HCT116 (cell line): ENCODE data around the gene DLG4. TPM values are rescaled to one million over a fixed set of nuclear protein-coding genes. Genes with fewer than 3 reads are reported as not detected.
"Not testable (repeated sequence)": the region's sequence is repeated elsewhere in the genome, so short reads cannot be mapped to it uniquely, and the experiment has no call there.

ENCODE experiments used
- ATAC-seq: fragments of 200-7000 bp; cut with Tn5 transposase; 2 replicates; pipeline ENCODE4 v1.9.1; 2020; ENCODE audit warnings: mild to moderate bottlenecking, moderate library complexity
- BruUV-seq: library from RNA; stranded (reverse); fragments of 400-500 nt; replicated peaks from 2 replicates; lab custom pipeline; 2021; lab: Mats Ljungman, UMichigan
- CTCF ChIA-PET: fragments of 300-600 bp; sonication (Branson Sonifier 250); formaldehyde crosslinking; loops from one replicate; lab custom pipeline; 2021; ENCODE audit warnings: antibody characterized with exemption; lab: Charles Lee
- POLR2A ChIA-PET: fragments of 300-600, 350-600 bp; sonication (Branson Sonifier 250); formaldehyde crosslinking; loops from one replicate; lab custom pipeline; 2021; ENCODE audit warnings: antibody characterized with exemption; lab: Charles Lee
- RAD21 ChIA-PET, 2 experiments: fragments of 300-600 bp; sonication (Branson Sonifier 250); formaldehyde crosslinking; loops; one replicate each; lab custom pipeline; 2023; ENCODE audit warnings: low total read pairs in 2 of 2; ENCODE audit not compliant: uncharacterized antibody in 2 of 2, unreplicated experiment in 2 of 2, low non-redundant PET in 1 of 2; lab: Charles Lee
- DNase-seq: peaks from one replicate; pipeline ENCODE4 v3.0.0-alpha.2; 2010; ENCODE audit warnings: low read depth, low spot score
- H2AFZ ChIP-seq: fragments of 200-600 bp; shearing (Covaris generic), sonication (generic); 2 replicates; pipeline ENCODE4 v1.6.1; 2017; ENCODE audit warnings: low read depth, mixed run types, mixed read lengths, antibody characterized with exemption, low read length; ENCODE audit not compliant: poor library complexity, severe bottlenecking
- H3K27ac ChIP-seq: 2 replicates; pipeline ENCODE4 v1.5.1; 2012; ENCODE audit warnings: low read depth, low read length
- H3K27me3 ChIP-seq: fragments of 200-600 bp; sonication (generic); 2 replicates; pipeline ENCODE4 v1.6.1; 2016; ENCODE audit warnings: mixed run types, low read length, mixed read lengths; ENCODE audit not compliant: insufficient read depth
- H3K36me3 ChIP-seq, 2 experiments: fragments of 200-500 bp in 1 of 2; fragments of 200-600 bp in 1 of 2; sonication (Bioruptor generic) in 1 of 2; sonication (generic) in 1 of 2; 2 replicates each; pipeline versions ENCODE4 v1.5.1 to v1.6.1; 2014 to 2016; ENCODE audit warnings: low read length in 2 of 2, inconsistent platforms in 1 of 2, mixed read lengths in 1 of 2, mixed run types in 1 of 2; ENCODE audit not compliant: insufficient read depth in 2 of 2, control insufficient read depth in 1 of 2
- H3K4me1 ChIP-seq, 2 experiments: fragments of 200-600 bp in 1 of 2; sonication (generic) in 1 of 2; 2 replicates each; pipeline versions ENCODE4 v1.5.1 to v1.6.1; 2012 to 2017; ENCODE audit warnings: low read length in 2 of 2, inconsistent platforms in 1 of 2, mild to moderate bottlenecking in 1 of 2, mixed read lengths in 1 of 2, mixed run types in 1 of 2, moderate library complexity in 1 of 2; ENCODE audit not compliant: insufficient read depth in 2 of 2, control insufficient read depth in 1 of 2
- H3K4me2 ChIP-seq: fragments of 200-600 bp; sonication (generic); 2 replicates; pipeline ENCODE4 v1.6.1; 2017; ENCODE audit warnings: mixed run types, low read length, mixed read lengths
- H3K4me3 ChIP-seq, 2 experiments: fragments of 200-600 bp in 1 of 2; sonication (generic) in 1 of 2; replicated peaks in 1 of 2; 2 replicates each; pipeline ENCODE4 v1.5.1; 2011 to 2016; ENCODE audit warnings: low read length in 2 of 2, control low read depth in 1 of 2, low read depth in 1 of 2, mild to moderate bottlenecking in 1 of 2, mixed read lengths in 1 of 2, mixed run types in 1 of 2
- H3K79me2 ChIP-seq: fragments of 200-600 bp; sonication (generic); 2 replicates; pipeline ENCODE4 v1.6.1; 2017; ENCODE audit warnings: mild to moderate bottlenecking, mixed run types, low read length, moderate library complexity, mixed read lengths; ENCODE audit not compliant: insufficient read depth
- H3K9ac ChIP-seq: fragments of 200-600 bp; sonication (generic); 2 replicates; pipeline ENCODE4 v1.6.1; 2016; ENCODE audit warnings: low read length, mixed read lengths
- H3K9me2 ChIP-seq: fragments of 200-600 bp; sonication (generic), shearing (Covaris generic); 2 replicates; pipeline ENCODE4 v1.6.1; 2017; ENCODE audit warnings: mixed run types, mild to moderate bottlenecking, moderate library complexity; ENCODE audit not compliant: insufficient read depth
- H3K9me3 ChIP-seq, 2 experiments: fragments of 200-500 bp in 1 of 2; fragments of 200-600 bp in 1 of 2; sonication (Bioruptor generic) in 1 of 2; sonication (generic) in 1 of 2; 2 replicates each; pipeline ENCODE4 v1.6.1; 2014 to 2017; ENCODE audit warnings: low read length in 2 of 2, mixed read lengths in 2 of 2, inconsistent platforms in 1 of 2, low read depth in 1 of 2, mild to moderate bottlenecking in 1 of 2, mixed run types in 1 of 2, moderate library complexity in 1 of 2; ENCODE audit not compliant: control insufficient read depth in 1 of 2, insufficient read depth in 1 of 2
- H4K20me1 ChIP-seq: fragments of 200-600 bp; sonication (generic), shearing (Covaris generic); 2 replicates; pipeline ENCODE4 v1.6.1; 2017; ENCODE audit warnings: mixed run types, mild to moderate bottlenecking, moderate library complexity; ENCODE audit not compliant: insufficient read depth
- CBX3 ChIP-seq: IDR thresholded peaks from 2 replicates; pipeline ENCODE4 v1.6.1; 2012; ENCODE audit warnings: low read depth
- CEBPB ChIP-seq: IDR thresholded peaks from 2 replicates; pipeline ENCODE4 v1.6.1; 2012; ENCODE audit warnings: low read depth
- CTCF ChIP-seq, 3 experiments: fragments of 200-600 bp in 1 of 3; sonication (generic) in 1 of 3; IDR thresholded peaks in 2 of 3; conservative IDR thresholded peaks in 1 of 3; 2 replicates each; pipeline ENCODE4 v1.5.1; 2012 to 2017; ENCODE audit warnings: low read depth in 2 of 3, low read length in 2 of 3, antibody characterized with exemption in 1 of 3, borderline replicate concordance in 1 of 3, control low read depth in 1 of 3, mild to moderate bottlenecking in 1 of 3, mixed read lengths in 1 of 3, mixed run types in 1 of 3, moderate library complexity in 1 of 3; ENCODE audit not compliant: insufficient read depth in 1 of 3
- EGR1 ChIP-seq: IDR thresholded peaks from 2 replicates; pipeline ENCODE4 v1.6.1; 2012; ENCODE audit warnings: low read depth
- ELF1 ChIP-seq: IDR thresholded peaks from 2 replicates; pipeline ENCODE4 v1.6.1; 2012; ENCODE audit warnings: low read depth, borderline replicate concordance
- EZH2 ChIP-seq: fragments of 200-600 bp; sonication (generic); IDR thresholded peaks from 2 replicates; pipeline ENCODE4 v1.6.1; 2017; ENCODE audit warnings: antibody characterized with exemption, mixed run types
- EZH2phosphoT487 ChIP-seq: fragments of 200-600 bp; IDR thresholded peaks from 2 replicates; pipeline ENCODE4 v1.6.1; 2018; ENCODE audit warnings: antibody characterized with exemption, borderline replicate concordance
- FOSL1 ChIP-seq: IDR thresholded peaks from 2 replicates; pipeline ENCODE4 v1.6.1; 2012; ENCODE audit warnings: low read depth
- JUND ChIP-seq: IDR thresholded peaks from 2 replicates; pipeline ENCODE4 v1.6.1; 2012
- POLR2A ChIP-seq: IDR thresholded peaks from 2 replicates; pipeline ENCODE4 v1.7.0; 2011; ENCODE audit warnings: borderline replicate concordance; ENCODE audit not compliant: insufficient read depth, insufficient read length; ENCODE audit errors: extremely low read depth
- POLR2AphosphoS5 ChIP-seq: IDR thresholded peaks from 2 replicates; pipeline ENCODE4 v1.6.1; 2011; ENCODE audit warnings: mild to moderate bottlenecking, low read depth, low read length, moderate library complexity
- RAD21 ChIP-seq: IDR thresholded peaks from 2 replicates; pipeline ENCODE4 v1.6.1; 2012; ENCODE audit warnings: low read depth, mild to moderate bottlenecking
- SIN3A ChIP-seq: IDR thresholded peaks from 2 replicates; pipeline ENCODE4 v1.6.1; 2012; ENCODE audit warnings: low read depth
- YY1 ChIP-seq: IDR thresholded peaks from 2 replicates; pipeline ENCODE4 v1.6.1; 2011; ENCODE audit warnings: low read length, low read depth, moderate library complexity, mild to moderate bottlenecking; ENCODE audit not compliant: insufficient replicate concordance; ENCODE audit errors: extremely low read depth
- ZBTB33 ChIP-seq: IDR thresholded peaks from 2 replicates; pipeline ENCODE4 v1.6.1; 2011; ENCODE audit warnings: mild to moderate bottlenecking, low read length, moderate library complexity; ENCODE audit not compliant: insufficient replicate concordance; ENCODE audit errors: extremely low read depth
- ZFX ChIP-seq: fragments of 450-650 bp; IDR thresholded peaks from 2 replicates; pipeline ENCODE4 v1.6.1; 2017
- intact Hi-C: fragments of 100-400 bp; cut with micrococcal nuclease; formaldehyde crosslinking; loops from 2 replicates; pipeline ENCODE4 v1.10.0; 2022
- total RNA-seq: library from RNA; stranded (reverse); gene quantifications from one replicate; pipeline ENCODE4 v1.2.1, GENCODE V29; 2021; ENCODE audit not compliant: unreplicated experiment

DLG4 gene
- total RNA-seq, 1 experiment from 2014 or later = 15.0 TPM

GRCh38 chr17:7158424-7158823, 61.2 kb downstream of the DLG4 start:
- H3K4me2 ChIP-seq, H3K27ac ChIP-seq, ATAC-seq, H2AFZ ChIP-seq, H3K4me3 ChIP-seq, H3K36me3 ChIP-seq, RAD21 ChIA-PET, H4K20me1 ChIP-seq, intact Hi-C loops, H3K9me2 ChIP-seq, POLR2A ChIA-PET, DNase-seq, H3K9ac ChIP-seq, H3K79me2 ChIP-seq, H3K9me3 ChIP-seq, H3K4me1 ChIP-seq, BruUV-seq, H3K27me3 ChIP-seq: not testable (repeated sequence)
- CTCF ChIA-PET = interaction anchor here (0.8 to 1.2 kb wide), 2 partner anchors 19 to 113 kb away, joined by 3 read pairs; no protein-coding TSS in a partner anchor

GRCh38 chr17:7156342-7156940, 63.2 kb downstream of the DLG4 start:
- no peaks in the 10 kb centered on the region for H3K9me3 ChIP-seq
- H3K4me2 ChIP-seq = no peak overlapping the region
- ATAC-seq (no peak), DNase-seq (no peak)
- H4K20me1 ChIP-seq = no peaks in the 10 kb centered on the region
- BruUV-seq = no TSS peak
- no peaks in the 10 kb centered on the region for H3K9me2 ChIP-seq
- intact Hi-C loops = no loop called here
- H2AFZ ChIP-seq = no peak overlapping the region
- H3K27ac ChIP-seq = no peak overlapping the region
- ChIA-PET RAD21 (no interaction called here), CTCF (interaction anchor here (1.2 kb wide), 1 partner anchor 112 kb away, joined by 4 read pairs; no protein-coding TSS in a partner anchor), POLR2A (no interaction called here)
- H3K79me2 ChIP-seq = no peaks in the 10 kb centered on the region
- no peak overlapping the region for H3K9ac ChIP-seq
- no peak overlapping the region for H3K4me3 ChIP-seq
- no peaks in the 10 kb centered on the region for H3K27me3 ChIP-seq
- H3K4me1 ChIP-seq = no peaks in the 10 kb centered on the region
- H3K36me3 ChIP-seq = no peaks in the 10 kb centered on the region
- TF ChIP-seq POLR2AphosphoS5 (no peak), ZFX (no peak), EGR1 (no peak), CBX3 (no peak), JUND (no peak), CTCF (IDR thresholded peaks at IDR 0.05 in 2 of 3, conservative IDR thresholded peaks at IDR 0.05 in 1 of 3; ENCODE audit: borderline replicate concordance in 1 of 3, insufficient read depth in 1 of 3, low read depth in 2 of 3, low read length in 2 of 3) (no peak), ELF1 (no peak), POLR2A (no peak), SIN3A (no peak), FOSL1 (no peak), CEBPB (no peak), EZH2 (no peak), RAD21 (no peak), EZH2phosphoT487 (no peak), YY1 (no peak), ZBTB33 (no peak)
